Uterus (tissue), 2 donors: ENCODE results near the gene COL15A1.

Source experiments
- POLR2A ChIP-seq, 2 donors: fragments of 450-650 bp; IDR thresholded peaks; one replicate each; pipeline ENCODE4 v1.6.1; 2016; ENCODE audit warnings: antibody characterized with exemption in 2 of 2, mild to moderate bottlenecking in 1 of 2, moderate library complexity in 1 of 2
- TF ChIP-seq, protein P1 (sequence below), 4 experiments: fragments of 200-600 bp in 2 of 4; fragments of 450-650 bp in 2 of 4; sonication (generic) in 2 of 4; IDR thresholded peaks; one replicate each; pipeline ENCODE4 v1.5.1; 2016 to 2019; ENCODE audit warnings: antibody characterized with exemption in 4 of 4, mild to moderate bottlenecking in 2 of 4, moderate library complexity in 1 of 4

DNA sequence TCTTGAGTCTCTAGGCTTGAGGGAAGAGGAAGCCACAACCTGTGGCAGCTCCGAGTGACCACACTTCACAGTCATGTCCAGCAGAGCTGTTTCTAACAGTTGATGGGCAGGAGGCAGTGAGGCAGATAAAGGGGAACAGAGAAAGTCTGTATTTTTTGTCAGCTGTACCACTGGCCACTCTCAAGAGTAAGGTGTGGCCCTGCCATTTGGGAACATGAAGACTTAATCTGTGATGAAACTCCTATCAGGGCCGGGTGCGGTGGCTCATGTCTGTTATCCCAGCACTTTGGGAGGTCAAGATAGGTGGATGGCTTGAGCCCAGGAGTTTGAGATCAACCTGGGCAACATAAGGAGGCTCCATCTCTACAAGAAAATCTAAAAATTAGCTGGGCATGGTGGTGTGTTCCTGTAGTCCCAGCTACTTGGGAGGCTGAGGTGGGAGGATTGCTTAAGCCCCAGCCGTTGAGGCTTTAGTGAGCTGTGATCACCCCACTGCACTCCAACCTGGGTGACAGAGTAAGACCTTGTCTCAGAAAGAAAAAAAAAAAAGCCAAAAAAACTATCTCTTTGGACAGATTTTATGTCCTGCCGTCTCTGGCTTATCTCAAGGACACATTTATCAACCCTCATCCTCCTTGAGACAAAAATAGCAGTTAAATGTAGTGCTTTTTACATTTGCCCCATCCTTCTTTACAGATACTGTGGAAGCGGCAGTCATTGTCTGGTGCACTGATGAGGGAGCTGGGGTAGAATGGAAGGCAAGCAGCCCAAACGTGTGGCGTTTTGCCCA lies 11.9 kb upstream of the COL15A1 start:
- TF ChIP-seq, protein P1, sequence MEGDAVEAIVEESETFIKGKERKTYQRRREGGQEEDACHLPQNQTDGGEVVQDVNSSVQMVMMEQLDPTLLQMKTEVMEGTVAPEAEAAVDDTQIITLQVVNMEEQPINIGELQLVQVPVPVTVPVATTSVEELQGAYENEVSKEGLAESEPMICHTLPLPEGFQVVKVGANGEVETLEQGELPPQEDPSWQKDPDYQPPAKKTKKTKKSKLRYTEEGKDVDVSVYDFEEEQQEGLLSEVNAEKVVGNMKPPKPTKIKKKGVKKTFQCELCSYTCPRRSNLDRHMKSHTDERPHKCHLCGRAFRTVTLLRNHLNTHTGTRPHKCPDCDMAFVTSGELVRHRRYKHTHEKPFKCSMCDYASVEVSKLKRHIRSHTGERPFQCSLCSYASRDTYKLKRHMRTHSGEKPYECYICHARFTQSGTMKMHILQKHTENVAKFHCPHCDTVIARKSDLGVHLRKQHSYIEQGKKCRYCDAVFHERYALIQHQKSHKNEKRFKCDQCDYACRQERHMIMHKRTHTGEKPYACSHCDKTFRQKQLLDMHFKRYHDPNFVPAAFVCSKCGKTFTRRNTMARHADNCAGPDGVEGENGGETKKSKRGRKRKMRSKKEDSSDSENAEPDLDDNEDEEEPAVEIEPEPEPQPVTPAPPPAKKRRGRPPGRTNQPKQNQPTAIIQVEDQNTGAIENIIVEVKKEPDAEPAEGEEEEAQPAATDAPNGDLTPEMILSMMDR (IDR thresholded peaks at IDR 0.05): no peak
- TF ChIP-seq POLR2A (IDR thresholded peaks at IDR 0.05): no peak
